Mesothelial cell of epicardium (in vitro differentiated cells): ENCODE data around the gene ZIC1. TPM values are rescaled to one million over a fixed set of nuclear protein-coding genes. Genes with fewer than 3 reads are reported as not detected.

ENCODE experiments used
- DNase-seq, 2 experiments: peaks; one replicate each; pipeline ENCODE4 v3.0.0; 2021; ENCODE audit warnings: low spot score in 2 of 2; ENCODE audit not compliant: unreplicated experiment in 2 of 2
- H3K27ac Mint-ChIP-seq: 2 replicates; pipeline ENCODE4 v1.8.0; 2021; ENCODE audit warnings: mixed read lengths
- H3K27me3 Mint-ChIP-seq: 2 replicates; pipeline ENCODE4 v1.8.0; 2021; ENCODE audit warnings: low read depth, mixed read lengths
- H3K36me3 Mint-ChIP-seq: 2 replicates; pipeline ENCODE4 v1.8.0; 2021; ENCODE audit warnings: mixed read lengths
- H3K4me1 Mint-ChIP-seq: 2 replicates; pipeline ENCODE4 v1.8.0; 2021; ENCODE audit warnings: mixed read lengths
- H3K4me3 Mint-ChIP-seq: 2 replicates; pipeline ENCODE4 v1.8.0; 2021; ENCODE audit warnings: mild to moderate bottlenecking, moderate library complexity, mixed read lengths
- H3K9me3 Mint-ChIP-seq: 2 replicates; pipeline ENCODE4 v1.8.0; 2021; ENCODE audit warnings: mixed read lengths
- CTCF ChIP-seq: fragments of 200-600 bp; sonication (generic); IDR thresholded peaks from one replicate; pipeline ENCODE4 v1.5.0; 2021; ENCODE audit warnings: antibody characterized with exemption; ENCODE audit not compliant: unreplicated experiment
- total RNA-seq: library from RNA; stranded (reverse); gene quantifications from 3 replicates; pipeline ENCODE4 v1.2.1, GENCODE V29; 2021

The ZIC1 gene
- total RNA-seq, 1 donor from 2014 or later, result 0.22 TPM

DNA sequence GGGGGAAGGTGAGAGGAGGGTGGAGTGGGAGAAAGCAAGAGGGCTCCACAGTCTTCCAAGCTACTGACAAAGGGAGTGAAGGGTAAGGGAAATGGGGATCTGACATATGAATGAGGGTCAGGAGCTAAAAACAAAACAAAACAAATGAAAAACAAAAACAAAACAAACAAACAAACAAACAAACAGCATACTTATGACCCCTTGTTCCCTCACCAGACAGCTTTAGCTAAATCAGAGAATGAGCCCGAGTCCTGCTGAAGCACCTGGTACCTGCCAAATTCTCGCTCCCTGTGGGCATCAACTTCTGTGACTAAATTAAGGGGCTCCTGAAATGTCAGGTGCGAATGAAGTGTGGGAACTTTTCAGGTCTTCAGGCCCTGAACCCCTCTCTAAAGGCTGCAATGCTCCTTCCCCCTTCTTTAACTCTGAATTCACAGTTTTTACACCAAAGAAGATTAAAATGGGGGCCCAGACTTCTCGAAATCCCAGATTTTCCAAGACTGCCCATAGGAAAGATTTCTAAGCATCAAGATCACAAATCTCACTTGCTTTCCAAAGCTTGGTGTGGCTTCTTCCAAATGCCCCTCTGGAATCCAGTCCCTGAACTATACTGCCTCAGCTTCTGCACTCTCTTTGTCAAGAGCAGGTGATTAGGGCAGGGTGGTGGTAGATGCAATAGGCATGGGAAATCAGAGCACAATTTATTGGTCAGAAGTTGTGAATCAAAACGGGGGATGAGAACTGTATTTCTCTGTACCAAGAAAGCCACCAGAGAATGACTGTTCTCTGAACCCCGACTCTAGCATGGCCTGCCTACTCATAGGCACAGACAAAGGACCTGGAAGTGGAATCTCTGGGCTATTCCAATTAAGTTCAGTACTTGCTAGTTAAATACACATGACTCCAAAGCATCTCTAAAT, 43.7 kb upstream of the ZIC1 start:
- DNase-seq, result no peak
- H3K27me3 Mint-ChIP-seq, result peaks cover 97% of the 10 kb centered on the region
- no peak for TF ChIP-seq CTCF
- no peaks in the 10 kb centered on the region for H3K9me3 Mint-ChIP-seq
- peaks cover 3% of the 10 kb centered on the region for H3K4me1 Mint-ChIP-seq
- H3K4me3 Mint-ChIP-seq, result no peak overlapping the region
- no peaks in the 10 kb centered on the region for H3K36me3 Mint-ChIP-seq
- no peak overlapping the region for H3K27ac Mint-ChIP-seq

DNA sequence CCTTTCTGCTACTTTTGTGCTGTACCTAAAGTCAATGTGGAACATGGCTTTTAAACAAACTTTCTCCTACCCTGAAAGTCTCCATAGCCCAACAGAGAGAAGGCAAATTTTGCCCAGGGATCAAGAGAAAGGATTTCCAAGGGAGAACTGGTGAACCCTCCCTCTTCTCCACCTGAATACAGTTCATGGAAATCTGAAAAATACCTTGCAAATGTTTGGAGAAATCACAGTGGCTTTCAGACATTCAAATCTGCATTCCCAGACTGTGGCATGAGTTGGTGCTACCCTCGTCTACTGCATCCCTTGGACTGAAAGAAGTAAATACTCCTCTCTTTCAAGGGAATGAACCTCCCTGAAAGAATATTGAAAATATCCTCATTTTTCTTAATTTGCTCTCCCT, 41.5 kb upstream of the ZIC1 start:
- peaks cover 96% of the 10 kb centered on the region for H3K27me3 Mint-ChIP-seq
- no peaks in the 10 kb centered on the region for H3K9me3 Mint-ChIP-seq
- no peak overlapping the region for H3K4me3 Mint-ChIP-seq
- no peak for TF ChIP-seq CTCF
- H3K36me3 Mint-ChIP-seq, result no peaks in the 10 kb centered on the region
- H3K4me1 Mint-ChIP-seq, result no peaks in the 10 kb centered on the region
- H3K27ac Mint-ChIP-seq, result no peak overlapping the region
- no peak for DNase-seq

- H3K4me3 Mint-ChIP-seq, result no peak overlapping the region
- H3K27ac Mint-ChIP-seq, result no peak overlapping the region
- DNase-seq, result no peak
- no peak for TF ChIP-seq CTCF
- H3K9me3 Mint-ChIP-seq, result no peaks in the 10 kb centered on the region
- peaks cover 96% of the 10 kb centered on the region for H3K27me3 Mint-ChIP-seq
- H3K4me1 Mint-ChIP-seq, result no peaks in the 10 kb centered on the region
- no peaks in the 10 kb centered on the region for H3K36me3 Mint-ChIP-seq
These were observed 41.0 kb upstream of the ZIC1 start for GRCh38 chr3:147368151-147368550.

- H3K36me3 Mint-ChIP-seq, result no peaks in the 10 kb centered on the region
- no peaks in the 10 kb centered on the region for H3K9me3 Mint-ChIP-seq
- no peaks in the 10 kb centered on the region for H3K4me1 Mint-ChIP-seq
- no peak overlapping the region for H3K4me3 Mint-ChIP-seq
- TF ChIP-seq CTCF, result no peak
- peaks cover 96% of the 10 kb centered on the region for H3K27me3 Mint-ChIP-seq
- DNase-seq, result no peak
- no peak overlapping the region for H3K27ac Mint-ChIP-seq
These were observed 40.5 kb upstream of the ZIC1 start for GRCh38 chr3:147368561-147369221.

DNA sequence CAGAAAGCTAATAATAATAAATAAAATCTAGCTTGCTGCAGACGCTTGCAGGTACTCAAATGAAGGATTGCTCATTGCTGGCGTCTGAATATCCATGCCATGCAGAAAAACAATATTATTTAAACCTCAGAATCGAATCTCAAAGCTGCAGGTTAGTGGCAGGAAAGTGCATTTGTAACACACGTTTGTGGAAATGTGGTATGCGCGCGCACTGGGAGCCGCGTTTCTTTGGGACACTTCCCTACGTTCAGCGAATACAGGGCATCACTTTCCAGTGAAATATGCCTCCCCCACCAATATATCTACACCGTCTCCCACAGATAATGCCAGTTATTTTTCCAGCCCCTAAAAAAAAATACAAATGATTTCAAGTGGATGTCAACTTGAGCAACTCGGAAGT, 39.9 kb upstream of the ZIC1 start:
- Mint-ChIP-seq H3K27ac (no peak overlapping the region), H3K27me3 (peaks cover 96% of the 10 kb centered on the region), H3K36me3 (no peaks in the 10 kb centered on the region), H3K9me3 (no peaks in the 10 kb centered on the region), H3K4me1 (no peaks in the 10 kb centered on the region), H3K4me3 (no peak overlapping the region)
- no peak for DNase-seq
- no peak for TF ChIP-seq CTCF
